Amniotic epithelial cell (primary cell): ENCODE data around the gene SPIN3.
"Not testable (repeated sequence)": the region's sequence is repeated elsewhere in the genome, so short reads cannot be mapped to it uniquely, and the experiment has no call there.

Source experiments
- DNase-seq: peaks from one replicate; pipeline ENCODE4 v3.0.0-alpha.2; 2010; ENCODE audit warnings: low read depth

The SPIN3 gene

GRCh38 chrX:56995271-56995994, at the start of gene SPIN3:
SPIN3 (minus strand) TSS chrX:56995541; CDS start chrX:56994947, 594 bp downstream.
- peak; percentile 69 for DNase-seq

- DNase-seq, result no peak
Observed at GRCh38 chrX:57044245-57044644, 48.9 kb upstream of the SPIN3 start.

GRCh38 chrX:57037265-57037664, 41.9 kb upstream of the SPIN3 start:
- DNase-seq, result not testable (repeated sequence)

GRCh38 chrX:56994375-56995270, 718 bp downstream of the SPIN3 start:
- no peak for DNase-seq

- no peak for DNase-seq
Observed at GRCh38 chrX:56987741-56988140, 7.6 kb downstream of the SPIN3 start.

- no peak for DNase-seq
Observed at GRCh38 chrX:56986138-56986537, 9.2 kb downstream of the SPIN3 start.

GRCh38 chrX:56978172-56978571, 17.2 kb downstream of the SPIN3 start:
- DNase-seq, result peak; percentile 31

GRCh38 chrX:56975611-56976010, 19.7 kb downstream of the SPIN3 start:
- no peak for DNase-seq

- no peak for DNase-seq
Observed at GRCh38 chrX:56974408-56974807, 20.9 kb downstream of the SPIN3 start.

- no peak for DNase-seq
Observed at GRCh38 chrX:56969559-56969958, 25.8 kb downstream of the SPIN3 start.

- DNase-seq, result peak; percentile 5
Observed at GRCh38 chrX:56968980-56969379, 26.4 kb downstream of the SPIN3 start.

- no peak for DNase-seq
Observed at GRCh38 chrX:56963377-56963776, 32.0 kb downstream of the SPIN3 start.

GRCh38 chrX:56947699-56948098, 47.6 kb downstream of the SPIN3 start:
- no peak for DNase-seq

- peak; percentile 2 for DNase-seq
Observed at GRCh38 chrX:56946201-56946600, 49.1 kb downstream of the SPIN3 start.

- DNase-seq, result not testable (repeated sequence)
Observed at GRCh38 chrX:56945226-56945625, 50.1 kb downstream of the SPIN3 start.

GRCh38 chrX:56943264-56943663, 52.1 kb downstream of the SPIN3 start:
- no peak for DNase-seq
